GM12878 (cell line): ENCODE measurements around the gene PARP11.

Experiments
- BACH1 ChIP-seq: fragments of 450-650 bp; IDR thresholded peaks from 2 replicates; pipeline ENCODE4 v1.6.1; 2017; ENCODE audit warnings: mild to moderate bottlenecking, borderline replicate concordance
- CREB1 ChIP-seq: IDR thresholded peaks from 2 replicates; pipeline ENCODE4 v1.6.1; 2012; ENCODE audit warnings: low read depth, mild to moderate bottlenecking, inconsistent platforms
- ETV6 ChIP-seq, 2 experiments: fragments of 450-650 bp in 1 of 2; IDR thresholded peaks in 1 of 2; conservative IDR thresholded peaks in 1 of 2; 2 replicates each; pipeline ENCODE4 v1.6.1; 2014; ENCODE audit warnings: antibody characterized with exemption in 1 of 2, borderline replicate concordance in 1 of 2, low read depth in 1 of 2, mild to moderate bottlenecking in 1 of 2, moderate library complexity in 1 of 2
- MEF2A ChIP-seq: IDR thresholded peaks from 2 replicates; pipeline ENCODE4 v1.6.1; 2011; ENCODE audit warnings: low read depth, mild to moderate bottlenecking, low read length, moderate library complexity; ENCODE audit not compliant: insufficient read depth
- POLR2A ChIP-seq: IDR thresholded peaks from 2 replicates; pipeline ENCODE4 v1.6.1; 2011; ENCODE audit warnings: low read depth, mild to moderate bottlenecking, low read length
- POLR2AphosphoS5 ChIP-seq: IDR thresholded peaks from 2 replicates; pipeline ENCODE4 v1.6.1; 2011; ENCODE audit warnings: mild to moderate bottlenecking, low read length, inconsistent platforms
- RFX5 ChIP-seq: IDR thresholded peaks from 2 replicates; pipeline ENCODE4 v1.6.1; 2011; ENCODE audit warnings: low read depth, low read length, improper control_type of control experiment
- TARDBP ChIP-seq: IDR thresholded peaks from 2 replicates; pipeline ENCODE4 v1.6.1; 2016; ENCODE audit warnings: borderline replicate concordance
- TF ChIP-seq, protein P1 (sequence below): IDR thresholded peaks from 2 replicates; pipeline ENCODE4 v1.6.1; 2011; ENCODE audit warnings: borderline replicate concordance, low read depth, mild to moderate bottlenecking, moderate library complexity, low read length; ENCODE audit not compliant: insufficient read depth, poor library complexity, severe bottlenecking

DNA sequence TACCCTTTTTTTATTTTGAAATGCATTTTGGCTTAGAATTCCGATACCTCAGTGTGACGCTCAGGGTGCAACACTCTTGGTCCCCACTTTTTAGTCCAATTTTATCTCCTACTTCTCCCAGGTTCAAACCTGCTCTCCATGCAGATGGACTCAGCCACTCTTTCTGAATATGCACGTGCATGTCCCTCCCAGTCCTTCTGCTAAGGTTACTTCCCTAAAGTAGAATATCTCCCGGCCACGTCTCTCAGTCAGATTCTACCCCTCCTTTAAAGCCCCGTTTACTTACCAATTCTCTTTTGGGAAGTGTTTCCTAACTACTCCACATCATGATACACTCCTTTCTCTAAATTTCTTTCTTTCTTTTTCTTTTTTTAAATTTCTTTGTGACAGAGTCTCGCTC, 15.5 kb upstream of the PARP11 start:
- no peak for TF ChIP-seq MEF2A
- TF ChIP-seq ETV6 (conservative IDR thresholded peaks at IDR 0.05 in 1 of 2, IDR thresholded peaks at IDR 0.05 in 1 of 2; ENCODE audit: borderline replicate concordance in 1 of 2, low read depth in 1 of 2): no peak
- TF ChIP-seq POLR2AphosphoS5: no peak
- TF ChIP-seq CREB1: no peak
- no peak for TF ChIP-seq POLR2A
- no peak for TF ChIP-seq TARDBP
- TF ChIP-seq RFX5: no peak
- TF ChIP-seq, protein P1, sequence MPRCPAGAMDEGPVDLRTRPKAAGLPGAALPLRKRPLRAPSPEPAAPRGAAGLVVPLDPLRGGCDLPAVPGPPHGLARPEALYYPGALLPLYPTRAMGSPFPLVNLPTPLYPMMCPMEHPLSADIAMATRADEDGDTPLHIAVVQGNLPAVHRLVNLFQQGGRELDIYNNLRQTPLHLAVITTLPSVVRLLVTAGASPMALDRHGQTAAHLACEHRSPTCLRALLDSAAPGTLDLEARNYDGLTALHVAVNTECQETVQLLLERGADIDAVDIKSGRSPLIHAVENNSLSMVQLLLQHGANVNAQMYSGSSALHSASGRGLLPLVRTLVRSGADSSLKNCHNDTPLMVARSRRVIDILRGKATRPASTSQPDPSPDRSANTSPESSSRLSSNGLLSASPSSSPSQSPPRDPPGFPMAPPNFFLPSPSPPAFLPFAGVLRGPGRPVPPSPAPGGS: no peak
- no peak for TF ChIP-seq BACH1
